ENCODE measurements around the gene INPP5A. TPM values are rescaled to one million over a fixed set of nuclear protein-coding genes. Genes with fewer than 3 reads are reported as not detected.

Gene INPP5A
- total and polyA plus RNA-seq, 2 donors (not counting 1 experiment from before 2014, with no cell fraction given), result 9.3 to 87.8 TPM

DNA sequence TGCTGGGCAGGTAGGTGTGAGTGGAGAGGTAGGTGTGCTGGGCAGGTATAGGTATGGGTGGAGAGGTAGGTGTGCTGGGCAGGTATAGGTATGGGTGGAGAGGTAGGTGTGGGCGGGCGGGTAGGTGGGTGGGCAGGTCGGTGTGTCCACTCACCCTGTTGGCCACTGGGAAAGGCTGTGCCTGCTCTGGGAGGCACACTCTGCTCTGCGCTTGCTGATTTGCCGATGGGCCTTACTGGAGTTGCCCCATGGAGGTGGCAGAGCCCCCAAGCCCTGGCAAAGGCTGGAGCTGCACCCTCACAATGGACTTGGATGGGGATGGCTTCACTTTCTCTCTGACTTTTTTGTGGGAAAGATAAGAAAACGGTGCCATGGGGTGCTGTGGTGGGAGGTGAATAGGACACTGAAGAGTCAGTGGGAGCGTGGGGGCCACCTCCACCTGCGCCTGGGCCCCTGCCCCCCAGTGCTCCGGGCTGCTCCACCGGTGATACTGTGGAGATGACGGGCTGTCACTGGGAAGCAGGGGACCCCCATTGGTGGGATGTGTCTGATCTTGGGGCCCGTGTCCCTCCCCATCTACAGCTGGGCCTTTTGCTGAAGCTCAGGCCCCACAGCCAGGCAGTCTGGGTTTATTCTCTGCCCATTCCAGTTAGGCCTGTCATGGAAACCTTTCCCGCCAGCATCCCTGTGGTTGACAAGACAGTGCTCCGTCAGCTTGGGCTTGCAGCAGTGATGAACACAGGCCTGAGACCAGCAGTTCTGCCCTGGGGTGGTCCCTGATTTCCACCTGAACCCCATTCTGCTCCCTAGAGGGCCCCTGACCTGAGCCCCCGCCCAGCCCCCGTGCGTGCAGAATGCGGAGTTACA, 173.4 kb downstream of the INPP5A start:
- ChIA-PET POLR2A (no interaction called here), CTCF (no interaction called here)
- no peak overlapping the region for H3K4me3 Mint-ChIP-seq
- peaks cover 5% of the 10 kb centered on the region for H3K79me2 ChIP-seq (ENCODE audit: control insufficient read depth, insufficient read depth, low read length)
- intact Hi-C loops (cut with micrococcal nuclease), result no loop called here
- H3K27ac Mint-ChIP-seq, result no peak overlapping the region
- H3K36me3 ChIP-seq (replicated peaks in 1 of 2; ENCODE audit: control extremely low read depth in 1 of 2, control insufficient read depth in 1 of 2, extremely low read depth in 1 of 2, insufficient read depth in 2 of 2, low read length in 1 of 2), result peaks cover 0 to 38% of the 10 kb centered on the region in 2 experiments
- WGBS (ENCODE audit: insufficient coverage), result 95% methylated on average over 18 of the region's 18 CpGs
- H3K4me3 ChIP-seq (ENCODE audit: control extremely low read depth in 1 of 5, extremely low read depth in 1 of 5, insufficient read depth in 1 of 5, low read depth in 2 of 5, low read length in 4 of 5), result no peak overlapping the region
- H3K27me3 Mint-ChIP-seq, result no peaks in the 10 kb centered on the region
- no peaks in the 10 kb centered on the region for H3K4me1 Mint-ChIP-seq
- no peaks in the 10 kb centered on the region for H3K4me1 ChIP-seq (ENCODE audit: control insufficient read depth in 2 of 2, insufficient read depth in 2 of 2, low read length in 2 of 2)
- peaks cover 4% of the 10 kb centered on the region for H3K9me3 Mint-ChIP-seq (ENCODE audit: insufficient read depth)
- ATAC-seq (ENCODE audit: low read depth) (no peak), DNase-seq (no peak)
- no peak overlapping the region for H2AFZ ChIP-seq (ENCODE audit: insufficient read depth, low read depth, low read length, poor library complexity, severe bottlenecking)
- H3K9me3 ChIP-seq (ENCODE audit: control extremely low read depth in 1 of 3, control insufficient read depth in 2 of 3, insufficient read depth in 1 of 3, low read length in 2 of 3), result peaks cover 0 to 29% (median 2%) of the 10 kb centered on the region in 3 donors
- no peak overlapping the region for H3K27ac ChIP-seq (ENCODE audit: low read length in 2 of 2)
- TF ChIP-seq, protein P1, sequence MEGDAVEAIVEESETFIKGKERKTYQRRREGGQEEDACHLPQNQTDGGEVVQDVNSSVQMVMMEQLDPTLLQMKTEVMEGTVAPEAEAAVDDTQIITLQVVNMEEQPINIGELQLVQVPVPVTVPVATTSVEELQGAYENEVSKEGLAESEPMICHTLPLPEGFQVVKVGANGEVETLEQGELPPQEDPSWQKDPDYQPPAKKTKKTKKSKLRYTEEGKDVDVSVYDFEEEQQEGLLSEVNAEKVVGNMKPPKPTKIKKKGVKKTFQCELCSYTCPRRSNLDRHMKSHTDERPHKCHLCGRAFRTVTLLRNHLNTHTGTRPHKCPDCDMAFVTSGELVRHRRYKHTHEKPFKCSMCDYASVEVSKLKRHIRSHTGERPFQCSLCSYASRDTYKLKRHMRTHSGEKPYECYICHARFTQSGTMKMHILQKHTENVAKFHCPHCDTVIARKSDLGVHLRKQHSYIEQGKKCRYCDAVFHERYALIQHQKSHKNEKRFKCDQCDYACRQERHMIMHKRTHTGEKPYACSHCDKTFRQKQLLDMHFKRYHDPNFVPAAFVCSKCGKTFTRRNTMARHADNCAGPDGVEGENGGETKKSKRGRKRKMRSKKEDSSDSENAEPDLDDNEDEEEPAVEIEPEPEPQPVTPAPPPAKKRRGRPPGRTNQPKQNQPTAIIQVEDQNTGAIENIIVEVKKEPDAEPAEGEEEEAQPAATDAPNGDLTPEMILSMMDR (IDR thresholded peaks at IDR 0.05), result no peak
- TF ChIP-seq EZH2 (IDR thresholded peaks at IDR 0.05; ENCODE audit: borderline replicate concordance, insufficient read depth, low read depth, low read length, poor library complexity, severe bottlenecking), result no peak
- no peak overlapping the region for H3K9ac ChIP-seq (ENCODE audit: low read length)
- H4K20me1 ChIP-seq (ENCODE audit: control insufficient read depth, insufficient read depth, low read length, poor library complexity, severe bottlenecking), result peaks cover 12% of the 10 kb centered on the region
- H3K4me2 ChIP-seq (replicated peaks; ENCODE audit: low read depth, low read length, poor library complexity, severe bottlenecking), result no peak overlapping the region
- H3K27me3 ChIP-seq (replicated peaks in 1 of 4; ENCODE audit: control extremely low read depth in 1 of 4, control insufficient read depth in 3 of 4, insufficient read depth in 4 of 4, low read length in 3 of 4), result no peaks in the 10 kb centered on the region

- TF ChIP-seq, protein P1 (IDR thresholded peaks at IDR 0.05), result no peak
- no peak for TF ChIP-seq EZH2 (IDR thresholded peaks at IDR 0.05; ENCODE audit: borderline replicate concordance, insufficient read depth, low read depth, low read length, poor library complexity, severe bottlenecking)
- H4K20me1 ChIP-seq (ENCODE audit: control insufficient read depth, insufficient read depth, low read length, poor library complexity, severe bottlenecking), result peaks cover 9% of the 10 kb centered on the region
- no peak overlapping the region for H3K9ac ChIP-seq (ENCODE audit: low read length)
- H3K4me3 ChIP-seq (ENCODE audit: control extremely low read depth in 1 of 5, extremely low read depth in 1 of 5, insufficient read depth in 1 of 5, low read depth in 2 of 5, low read length in 4 of 5), result no peak overlapping the region
- intact Hi-C loops (cut with micrococcal nuclease), result no loop called here
- POLR2A ChIA-PET, result no interaction called here
- Mint-ChIP-seq H3K4me3 (no peak overlapping the region), H3K27ac (no peak overlapping the region), H3K4me1 (no peaks in the 10 kb centered on the region), H3K9me3 (ENCODE audit: insufficient read depth) (no peaks in the 10 kb centered on the region), H3K27me3 (no peaks in the 10 kb centered on the region)
- CTCF ChIA-PET, result no interaction called here
- no peak overlapping the region for H3K4me2 ChIP-seq (replicated peaks; ENCODE audit: low read depth, low read length, poor library complexity, severe bottlenecking)
- no peak overlapping the region for H2AFZ ChIP-seq (ENCODE audit: insufficient read depth, low read depth, low read length, poor library complexity, severe bottlenecking)
- H3K27ac ChIP-seq (ENCODE audit: low read length in 2 of 2), result no peak overlapping the region
- DNase-seq (no peak), ATAC-seq (ENCODE audit: low read depth) (no peak)
- WGBS (ENCODE audit: insufficient coverage), result 94% methylated on average over 12 of the region's 13 CpGs
- peaks cover 0 to 36% of the 10 kb centered on the region in 2 experiments for H3K36me3 ChIP-seq (replicated peaks in 1 of 2; ENCODE audit: control extremely low read depth in 1 of 2, control insufficient read depth in 1 of 2, extremely low read depth in 1 of 2, insufficient read depth in 2 of 2, low read length in 1 of 2)
- no peaks in the 10 kb centered on the region for H3K27me3 ChIP-seq (replicated peaks in 1 of 4; ENCODE audit: control extremely low read depth in 1 of 4, control insufficient read depth in 3 of 4, insufficient read depth in 4 of 4, low read length in 3 of 4)
- H3K4me1 ChIP-seq (ENCODE audit: control insufficient read depth in 2 of 2, insufficient read depth in 2 of 2, low read length in 2 of 2), result no peaks in the 10 kb centered on the region
- H3K79me2 ChIP-seq (ENCODE audit: control insufficient read depth, insufficient read depth, low read length), result peaks cover 5% of the 10 kb centered on the region
- H3K9me3 ChIP-seq (ENCODE audit: control extremely low read depth in 1 of 3, control insufficient read depth in 2 of 3, insufficient read depth in 1 of 3, low read length in 2 of 3), result peaks cover 0 to 29% (median 0%) of the 10 kb centered on the region in 3 donors
Measured at GRCh38 chr10:132711613-132712121, 174.1 kb downstream of the INPP5A start.
